B cell (primary cell): ENCODE data around the gene CTNNBL1. TPM values are rescaled to one million over a fixed set of nuclear protein-coding genes. Genes with fewer than 3 reads are reported as not detected.

Experiments used
- ATAC-seq: fragments of 200-7000 bp; cut with Tn5 transposase; one replicate; pipeline ENCODE4 v1.10.0; 2021; ENCODE audit warnings: low read depth, mild to moderate bottlenecking, moderate number of reproducible peaks, moderate library complexity
- CTCF ChIA-PET: fragments of 350-600 bp; sonication (Branson Sonifier 250); formaldehyde crosslinking; loops from one replicate; lab custom pipeline; 2021; ENCODE audit warnings: antibody characterized with exemption, inconsistent platforms; lab: Charles Lee
- POLR2A ChIA-PET: fragments of 350-600 bp; sonication (Branson Sonifier 250); formaldehyde crosslinking; loops from one replicate; lab custom pipeline; 2021; ENCODE audit warnings: antibody characterized with exemption; lab: Charles Lee
- DNase-seq: peaks from one replicate; pipeline ENCODE4 v3.0.0; 2013
- H2AFZ ChIP-seq: 2 replicates; pipeline ENCODE4 v1.6.1; 2012; ENCODE audit warnings: mild to moderate bottlenecking, low read depth, low read length; ENCODE audit not compliant: insufficient read depth, poor library complexity, severe bottlenecking
- H3K27ac ChIP-seq, 2 donors: 1 replicate in 1 of 2; 2 replicates in 1 of 2; pipeline ENCODE4 v1.5.1; 2012 to 2013; ENCODE audit warnings: low read length in 2 of 2, mild to moderate bottlenecking in 2 of 2, moderate library complexity in 1 of 2
- H3K27me3 ChIP-seq, 4 experiments: fragments of 200-600 bp in 1 of 4; sonication (generic) in 1 of 4; replicated peaks in 1 of 4; 1 replicate in 2 of 4; 2 replicates in 2 of 4; pipeline versions ENCODE4 v1.6.1 to v1.7.0; 2013 to 2016; ENCODE audit warnings: low read length in 3 of 4, mild to moderate bottlenecking in 2 of 4, mixed read lengths in 1 of 4, moderate library complexity in 1 of 4; ENCODE audit not compliant: insufficient read depth in 4 of 4, control insufficient read depth in 3 of 4; ENCODE audit errors: control extremely low read depth in 1 of 4
- H3K36me3 ChIP-seq, 2 experiments: replicated peaks in 1 of 2; 1 replicate in 1 of 2; 2 replicates in 1 of 2; pipeline versions ENCODE4 v1.6.1 to v1.7.1; 2013; ENCODE audit warnings: low read length in 1 of 2; ENCODE audit not compliant: insufficient read depth in 2 of 2, control insufficient read depth in 1 of 2; ENCODE audit errors: control extremely low read depth in 1 of 2, extremely low read depth in 1 of 2
- H3K4me1 ChIP-seq, 2 donors: fragments of 200-600 bp in 1 of 2; sonication (generic) in 1 of 2; 1 replicate in 1 of 2; 2 replicates in 1 of 2; pipeline versions ENCODE4 v1.5.1 to v1.6.1; 2013 to 2017; ENCODE audit warnings: low read length in 2 of 2; ENCODE audit not compliant: control insufficient read depth in 2 of 2, insufficient read depth in 2 of 2
- H3K4me2 ChIP-seq: replicated peaks from 2 replicates; pipeline ENCODE3; 2012; ENCODE audit warnings: mild to moderate bottlenecking, low read depth, low read length; ENCODE audit not compliant: poor library complexity, severe bottlenecking
- H3K4me3 ChIP-seq, 5 experiments: fragments of 200-600 bp in 1 of 5; sonication (generic) in 1 of 5; 1 replicate in 3 of 5; 2 replicates in 2 of 5; pipeline versions ENCODE4 v1.5.1 to v1.7.0; 2011 to 2016; ENCODE audit warnings: low read length in 4 of 5, mild to moderate bottlenecking in 4 of 5, low read depth in 2 of 5, control low read depth in 1 of 5, moderate library complexity in 1 of 5; ENCODE audit not compliant: insufficient read depth in 1 of 5; ENCODE audit errors: control extremely low read depth in 1 of 5, extremely low read depth in 1 of 5
- H3K79me2 ChIP-seq: fragments of 200-600 bp; sonication (generic); one replicate; pipeline ENCODE4 v1.6.0; 2016; ENCODE audit warnings: low read length; ENCODE audit not compliant: control insufficient read depth, insufficient read depth
- H3K9ac ChIP-seq: fragments of 200-600 bp; sonication (generic); 2 replicates; pipeline ENCODE4 v1.6.1; 2017; ENCODE audit warnings: mild to moderate bottlenecking, low read length, moderate library complexity
- H3K9me3 ChIP-seq, 3 donors: one replicate each; pipeline versions ENCODE4 v1.6.1 to v1.7.1; 2013; ENCODE audit warnings: low read length in 2 of 3; ENCODE audit not compliant: control insufficient read depth in 2 of 3, insufficient read depth in 1 of 3; ENCODE audit errors: control extremely low read depth in 1 of 3
- H4K20me1 ChIP-seq: 2 replicates; pipeline ENCODE4 v1.6.0; 2012; ENCODE audit warnings: mild to moderate bottlenecking, low read length; ENCODE audit not compliant: insufficient read depth, control insufficient read depth, poor library complexity, severe bottlenecking
- H3K27ac Mint-ChIP-seq: one replicate; pipeline ENCODE4 v1.8.0; 2021; ENCODE audit warnings: mixed read lengths
- H3K27me3 Mint-ChIP-seq: one replicate; pipeline ENCODE4 v1.8.0; 2021; ENCODE audit warnings: mixed read lengths
- H3K4me1 Mint-ChIP-seq: one replicate; pipeline ENCODE4 v1.8.0; 2021; ENCODE audit warnings: mixed read lengths
- H3K4me3 Mint-ChIP-seq: one replicate; pipeline ENCODE4 v1.8.0; 2021; ENCODE audit warnings: mixed read lengths
- H3K9me3 Mint-ChIP-seq: one replicate; pipeline ENCODE4 v1.8.0; 2022; ENCODE audit warnings: mixed read lengths; ENCODE audit not compliant: insufficient read depth
- EZH2 ChIP-seq: IDR thresholded peaks from 2 replicates; pipeline ENCODE4 v1.6.1; 2012; ENCODE audit warnings: borderline replicate concordance, low read depth, mild to moderate bottlenecking, moderate library complexity, low read length; ENCODE audit not compliant: insufficient read depth, poor library complexity, severe bottlenecking
- WGBS: methylation state at CpG from one replicate; pipeline ENCODE4 v1.1.5; 2013; ENCODE audit warnings: missing lambda C conversion rate; ENCODE audit not compliant: insufficient coverage; 5-methylcytosine and 5-hydroxymethylcytosine counted together
- intact Hi-C: fragments of 100-400 bp; cut with micrococcal nuclease; formaldehyde crosslinking; loops from one replicate; pipeline ENCODE4 v1.10.0; 2022
- polyA plus RNA-seq: library from polyadenylated mRNA; depleted of rRNA; stranded (reverse); fragments of >200 nt; gene quantifications from 2 replicates; pipeline ENCODE4 v1.2.3, GENCODE V29; 2012
- total RNA-seq, 2 donors: library from RNA; stranded (reverse); fragments of 120-200 nt in 1 of 2; gene quantifications; 1 replicate in 1 of 2; 2 replicates in 1 of 2; pipeline versions ENCODE4 v1.2.3 to v1.2.4, GENCODE V29; 2013 to 2022
- TF ChIP-seq, protein P1 (sequence below): fragments of 200-600 bp; IDR thresholded peaks from one replicate; pipeline ENCODE4 v1.8.0; 2022; ENCODE audit warnings: antibody characterized with exemption, mild to moderate bottlenecking

Gene CTNNBL1
- total and polyA plus RNA-seq, 2 donors (not counting 1 experiment from before 2014, with no cell fraction given), result 25.3 to 64.7 TPM

DNA sequence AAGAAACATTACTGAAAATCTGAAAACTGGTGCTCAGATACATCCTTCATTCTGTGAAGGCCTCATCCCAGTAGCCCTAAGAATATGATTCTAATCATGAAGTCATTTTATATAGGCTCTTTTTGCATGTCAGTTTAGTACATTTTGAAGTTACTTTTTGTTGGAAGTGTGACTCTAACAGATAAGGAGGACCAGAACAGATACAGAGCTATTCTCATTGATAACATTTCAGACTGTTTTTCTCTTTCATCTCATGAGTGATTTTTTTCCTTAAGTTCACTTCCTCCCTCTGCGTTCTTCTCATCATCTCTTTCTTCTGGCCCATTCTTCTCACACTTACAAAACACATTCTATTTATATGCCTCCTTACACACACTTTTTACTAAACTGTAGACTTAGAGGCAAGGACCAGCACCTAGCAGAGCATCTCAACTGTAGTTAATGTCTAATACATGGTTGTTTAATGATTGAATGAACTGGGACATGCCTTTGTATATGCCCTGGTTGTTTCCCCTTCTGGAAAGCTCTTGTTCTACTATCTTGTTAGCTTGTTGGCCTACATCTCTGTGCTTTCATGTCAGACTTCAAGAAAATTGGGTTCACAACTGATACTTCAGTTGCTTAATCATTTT, 8.7 kb downstream of the CTNNBL1 start:
- CTCF ChIA-PET, result interaction anchor here (0.6 kb wide), 1 partner anchor 52 kb away, joined by 6 read pairs; no protein-coding TSS in a partner anchor
- no peak overlapping the region for H3K27ac Mint-ChIP-seq
- peaks cover 26% of the 10 kb centered on the region for H3K4me1 Mint-ChIP-seq
- Histone ChIP-seq H3K79me2 (peaks cover 100% of the 10 kb centered on the region), H4K20me1 (peaks cover 45% of the 10 kb centered on the region), H3K9me3 (no peaks in the 10 kb centered on the region), H2AFZ (no peak overlapping the region), H3K27me3 (no peaks in the 10 kb centered on the region), H3K4me1 (peaks cover 4 to 9% of the 10 kb centered on the region in 2 donors), H3K36me3 (peaks cover 0 to 17% of the 10 kb centered on the region in 2 experiments), H3K27ac (no peak overlapping the region), H3K9ac (no peak overlapping the region), H3K4me2 (no peak overlapping the region), H3K4me3 (no peak overlapping the region)
- ATAC-seq (no peak), DNase-seq (no peak)
- H3K4me3 Mint-ChIP-seq, result no peak overlapping the region
- TF ChIP-seq, protein P1, sequence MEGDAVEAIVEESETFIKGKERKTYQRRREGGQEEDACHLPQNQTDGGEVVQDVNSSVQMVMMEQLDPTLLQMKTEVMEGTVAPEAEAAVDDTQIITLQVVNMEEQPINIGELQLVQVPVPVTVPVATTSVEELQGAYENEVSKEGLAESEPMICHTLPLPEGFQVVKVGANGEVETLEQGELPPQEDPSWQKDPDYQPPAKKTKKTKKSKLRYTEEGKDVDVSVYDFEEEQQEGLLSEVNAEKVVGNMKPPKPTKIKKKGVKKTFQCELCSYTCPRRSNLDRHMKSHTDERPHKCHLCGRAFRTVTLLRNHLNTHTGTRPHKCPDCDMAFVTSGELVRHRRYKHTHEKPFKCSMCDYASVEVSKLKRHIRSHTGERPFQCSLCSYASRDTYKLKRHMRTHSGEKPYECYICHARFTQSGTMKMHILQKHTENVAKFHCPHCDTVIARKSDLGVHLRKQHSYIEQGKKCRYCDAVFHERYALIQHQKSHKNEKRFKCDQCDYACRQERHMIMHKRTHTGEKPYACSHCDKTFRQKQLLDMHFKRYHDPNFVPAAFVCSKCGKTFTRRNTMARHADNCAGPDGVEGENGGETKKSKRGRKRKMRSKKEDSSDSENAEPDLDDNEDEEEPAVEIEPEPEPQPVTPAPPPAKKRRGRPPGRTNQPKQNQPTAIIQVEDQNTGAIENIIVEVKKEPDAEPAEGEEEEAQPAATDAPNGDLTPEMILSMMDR, result no peak
- no peak for TF ChIP-seq EZH2
- 33% methylated on average over 1 of the region's 1 CpG for WGBS
- intact Hi-C loops, result no loop called here
- no peaks in the 10 kb centered on the region for H3K27me3 Mint-ChIP-seq
- H3K9me3 Mint-ChIP-seq, result no peaks in the 10 kb centered on the region
- POLR2A ChIA-PET, result no interaction called here

DNA sequence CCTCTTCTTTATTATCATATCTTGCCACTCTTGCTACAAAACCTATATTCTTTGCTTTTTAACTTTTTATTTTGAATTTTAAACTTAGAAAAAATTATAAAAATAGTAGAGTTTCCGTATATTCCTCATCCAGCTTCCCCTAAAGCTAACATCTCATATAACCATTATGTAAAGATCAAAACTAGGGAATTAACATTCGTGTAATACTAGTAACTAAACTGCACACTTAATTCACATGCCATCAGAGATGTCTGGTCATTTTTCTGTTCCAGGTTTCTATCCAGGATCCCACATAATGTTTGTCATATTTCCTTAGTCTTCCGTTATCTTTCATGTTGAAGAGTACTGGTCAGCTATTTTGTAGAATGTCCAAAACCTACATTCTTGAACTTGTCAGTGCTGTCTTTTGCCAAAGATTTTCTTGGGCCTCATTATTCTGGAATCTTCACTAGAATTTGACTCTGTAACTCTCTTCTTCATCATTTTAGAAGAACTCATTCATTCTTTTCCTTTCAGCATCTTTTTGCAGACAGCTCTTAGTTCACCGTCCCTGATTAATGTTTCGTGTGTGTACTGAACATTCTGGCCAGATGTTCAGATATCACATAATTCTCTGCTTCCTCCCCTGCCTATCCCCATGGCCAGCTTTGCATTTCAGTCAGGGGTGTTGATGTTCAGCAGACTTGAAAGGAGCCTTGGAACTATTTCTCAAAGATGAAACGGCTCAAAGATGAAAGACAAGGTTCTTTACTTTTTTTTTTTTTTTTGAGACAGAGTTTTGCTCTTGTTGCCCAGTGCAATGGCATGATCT, 9.4 kb downstream of the CTNNBL1 start:
- 88% methylated on average over 3 of the region's 6 CpGs for WGBS
- Histone ChIP-seq H3K9ac (no peak overlapping the region), H3K4me2 (no peak overlapping the region), H3K4me1 (peaks cover 0 to 2% of the 10 kb centered on the region in 2 donors), H4K20me1 (peaks cover 52% of the 10 kb centered on the region), H3K9me3 (no peaks in the 10 kb centered on the region), H3K4me3 (no peak overlapping the region), H3K27ac (no peak overlapping the region), H3K79me2 (peaks cover 100% of the 10 kb centered on the region), H3K36me3 (peaks cover 0 to 16% of the 10 kb centered on the region in 2 experiments), H3K27me3 (no peaks in the 10 kb centered on the region), H2AFZ (no peak overlapping the region)
- TF ChIP-seq EZH2, result no peak
- TF ChIP-seq, protein P1, result no peak
- H3K27ac Mint-ChIP-seq, result no peak overlapping the region
- H3K27me3 Mint-ChIP-seq, result no peaks in the 10 kb centered on the region
- no peaks in the 10 kb centered on the region for H3K9me3 Mint-ChIP-seq
- no peak overlapping the region for H3K4me3 Mint-ChIP-seq
- DNase-seq (no peak), ATAC-seq (no peak)
- POLR2A ChIA-PET, result no interaction called here
- intact Hi-C loops, result no loop called here
- CTCF ChIA-PET, result interaction anchor here (0.6 kb wide), 1 partner anchor 51 kb away, joined by 6 read pairs; no protein-coding TSS in a partner anchor
- peaks cover 26% of the 10 kb centered on the region for H3K4me1 Mint-ChIP-seq
